GM19025 (cell line): ENCODE results near the gene CYTH3.
"Not testable (repeated sequence)": the region's sequence is repeated elsewhere in the genome, so short reads cannot be mapped to it uniquely, and the experiment has no call there.

Source experiments
- ATAC-seq: cut with Tn5 transposase; IDR thresholded peaks from one replicate; pipeline ENCODE4 v1.9.1; 2021; ENCODE audit warnings: mild to moderate bottlenecking, low read depth, moderate library complexity; ENCODE audit not compliant: unreplicated experiment

Gene CYTH3

GRCh38 chr7:6283391-6284054 is 11.1 kb upstream of the CYTH3 start:
- ATAC-seq, result not testable (repeated sequence)

- ATAC-seq, result no peak
Measured at GRCh38 chr7:6279937-6280336, 7.5 kb upstream of the CYTH3 start.

GRCh38 chr7:6279341-6279740 is 6.9 kb upstream of the CYTH3 start:
- ATAC-seq, result no peak

GRCh38 chr7:6278749-6279310 is 6.4 kb upstream of the CYTH3 start:
- no peak for ATAC-seq

- ATAC-seq, result no peak
Measured at GRCh38 chr7:6277476-6277875, 5.1 kb upstream of the CYTH3 start.

- ATAC-seq, result no peak
Measured at GRCh38 chr7:6276911-6277408, 4.5 kb upstream of the CYTH3 start.

- ATAC-seq, result no peak
Measured at GRCh38 chr7:6274743-6275142, 2.3 kb upstream of the CYTH3 start.

GRCh38 chr7:6273917-6274630 is 1.6 kb upstream of the CYTH3 start:
- ATAC-seq, result no peak

- ATAC-seq, result no peak
Measured at GRCh38 chr7:6273380-6273837, 985 bp upstream of the CYTH3 start.

- peak; percentile 6 for ATAC-seq
Measured at GRCh38 chr7:6271694-6272440, 557 bp downstream of the CYTH3 start.

GRCh38 chr7:6271060-6271658 is 1.3 kb downstream of the CYTH3 start:
- no peak for ATAC-seq

- no peak for ATAC-seq
Measured at GRCh38 chr7:6269527-6269926, 2.9 kb downstream of the CYTH3 start.

GRCh38 chr7:6268907-6269306 is 3.5 kb downstream of the CYTH3 start:
- ATAC-seq, result no peak

- ATAC-seq, result no peak
Measured at GRCh38 chr7:6268023-6268900, 4.2 kb downstream of the CYTH3 start.

GRCh38 chr7:6266699-6267098 is 5.7 kb downstream of the CYTH3 start:
- ATAC-seq, result no peak

GRCh38 chr7:6262221-6262620 is 10.2 kb downstream of the CYTH3 start:
- no peak for ATAC-seq

GRCh38 chr7:6261699-6262098 is 10.7 kb downstream of the CYTH3 start:
- no peak for ATAC-seq

GRCh38 chr7:6260291-6261187 is 11.9 kb downstream of the CYTH3 start:
- ATAC-seq, result no peak

- ATAC-seq, result no peak
Measured at GRCh38 chr7:6259257-6259656, 13.2 kb downstream of the CYTH3 start.
